SU-DHL-6 (cell line): Measurements from ENCODE around the gene LGALS16.

Experiments used
- EZH2phosphoT487 ChIP-seq: fragments of 200-600 bp; sonication (generic), shearing (Covaris generic); conservative IDR thresholded peaks from 2 replicates; pipeline ENCODE4 v1.6.1; 2018; ENCODE audit warnings: mild to moderate bottlenecking, antibody characterized with exemption, low read length, moderate library complexity, mixed read lengths
- TF ChIP-seq, protein P1 (sequence below): fragments of 200-600 bp; sonication (generic); IDR thresholded peaks from one replicate; pipeline ENCODE4 v1.5.1; 2017; ENCODE audit warnings: antibody characterized with exemption, mild to moderate bottlenecking, low read length, moderate library complexity; ENCODE audit not compliant: insufficient read depth, poor library complexity, severe bottlenecking

DNA sequence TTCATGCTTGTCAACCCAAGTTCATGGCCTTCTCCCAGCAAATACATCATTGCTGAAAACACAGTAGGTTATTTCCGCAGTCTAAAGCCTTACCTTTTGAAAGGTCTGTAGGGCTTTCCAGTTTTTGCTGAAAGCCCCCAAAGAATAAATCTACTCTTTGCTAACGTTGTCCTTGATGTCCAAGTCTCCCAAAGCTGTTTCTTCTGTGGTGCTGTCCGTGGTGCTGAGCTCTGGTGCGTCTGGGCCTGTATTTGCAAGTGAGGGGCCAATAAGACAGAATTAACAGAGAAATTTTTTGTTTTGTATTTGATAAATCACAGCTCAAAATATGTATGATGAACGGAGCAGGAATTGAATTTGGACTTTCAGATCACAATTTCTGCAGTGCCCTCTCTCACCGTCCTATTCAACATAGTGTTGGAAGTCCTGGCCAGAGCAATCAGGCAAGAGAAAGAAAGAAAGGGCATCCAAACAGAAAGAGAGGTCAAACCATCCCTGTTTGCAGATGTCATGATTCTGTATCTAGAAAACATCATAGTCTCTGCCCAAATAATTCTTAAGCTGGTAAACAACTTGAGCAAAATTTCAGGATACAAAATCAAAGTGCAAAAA, 9.8 kb upstream of the LGALS16 start:
- TF ChIP-seq, protein P1, sequence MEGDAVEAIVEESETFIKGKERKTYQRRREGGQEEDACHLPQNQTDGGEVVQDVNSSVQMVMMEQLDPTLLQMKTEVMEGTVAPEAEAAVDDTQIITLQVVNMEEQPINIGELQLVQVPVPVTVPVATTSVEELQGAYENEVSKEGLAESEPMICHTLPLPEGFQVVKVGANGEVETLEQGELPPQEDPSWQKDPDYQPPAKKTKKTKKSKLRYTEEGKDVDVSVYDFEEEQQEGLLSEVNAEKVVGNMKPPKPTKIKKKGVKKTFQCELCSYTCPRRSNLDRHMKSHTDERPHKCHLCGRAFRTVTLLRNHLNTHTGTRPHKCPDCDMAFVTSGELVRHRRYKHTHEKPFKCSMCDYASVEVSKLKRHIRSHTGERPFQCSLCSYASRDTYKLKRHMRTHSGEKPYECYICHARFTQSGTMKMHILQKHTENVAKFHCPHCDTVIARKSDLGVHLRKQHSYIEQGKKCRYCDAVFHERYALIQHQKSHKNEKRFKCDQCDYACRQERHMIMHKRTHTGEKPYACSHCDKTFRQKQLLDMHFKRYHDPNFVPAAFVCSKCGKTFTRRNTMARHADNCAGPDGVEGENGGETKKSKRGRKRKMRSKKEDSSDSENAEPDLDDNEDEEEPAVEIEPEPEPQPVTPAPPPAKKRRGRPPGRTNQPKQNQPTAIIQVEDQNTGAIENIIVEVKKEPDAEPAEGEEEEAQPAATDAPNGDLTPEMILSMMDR = no peak
- no peak for TF ChIP-seq EZH2phosphoT487
